Measurements from ENCODE around the gene GMDS. TPM values are rescaled to one million over a fixed set of nuclear protein-coding genes. Genes with fewer than 3 reads are reported as not detected.

Gene GMDS
- total and polyA plus RNA-seq, 2 donors (not counting 1 experiment from before 2014, with no cell fraction given) = 11.5 to 16.4 TPM

DNA sequence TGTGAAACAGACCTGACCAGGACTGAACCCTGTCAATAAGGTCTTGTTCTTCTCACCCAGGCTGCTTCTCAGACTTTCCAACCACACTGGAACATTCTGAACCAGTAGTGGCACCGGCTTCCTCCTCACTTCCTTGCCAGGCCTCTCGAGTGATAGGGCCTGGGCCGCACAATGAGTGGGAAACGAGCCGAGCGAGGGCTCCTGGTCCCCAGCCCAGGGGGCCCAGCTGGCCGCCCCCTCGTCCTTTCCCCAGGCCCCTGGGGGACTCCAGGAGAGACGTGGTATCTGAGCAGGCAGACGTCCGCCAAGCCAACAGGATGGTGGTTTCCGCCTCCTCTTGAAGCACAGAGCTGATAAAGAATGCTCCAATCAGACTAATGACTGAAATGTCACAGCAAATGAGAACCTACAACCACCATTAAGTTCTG is 117.9 kb downstream of the GMDS start:
- Histone ChIP-seq H3K4me3 (ENCODE audit: control extremely low read depth in 1 of 5, extremely low read depth in 1 of 5, insufficient read depth in 1 of 5, low read depth in 2 of 5, low read length in 4 of 5) (peak overlapping the region in 3 of 5 experiments; percentile 15 to 44 (median 41)), H3K4me1 (ENCODE audit: control insufficient read depth in 2 of 2, insufficient read depth in 2 of 2, low read length in 2 of 2) (peaks cover 5 to 13% of the 10 kb centered on the region in 2 donors), H3K27ac (ENCODE audit: low read length in 2 of 2) (peak overlapping the region; percentile 3 to 50), H3K27me3 (replicated peaks in 1 of 4; ENCODE audit: control extremely low read depth in 1 of 4, control insufficient read depth in 3 of 4, insufficient read depth in 4 of 4, low read length in 3 of 4) (no peaks in the 10 kb centered on the region), H3K36me3 (replicated peaks in 1 of 2; ENCODE audit: control extremely low read depth in 1 of 2, control insufficient read depth in 1 of 2, extremely low read depth in 1 of 2, insufficient read depth in 2 of 2, low read length in 1 of 2) (no peaks in the 10 kb centered on the region), H3K9ac (ENCODE audit: low read length) (peak overlapping the region; percentile 53), H2AFZ (ENCODE audit: insufficient read depth, low read depth, low read length, poor library complexity, severe bottlenecking) (peak overlapping the region; percentile 58), H4K20me1 (ENCODE audit: control insufficient read depth, insufficient read depth, low read length, poor library complexity, severe bottlenecking) (no peaks in the 10 kb centered on the region), H3K4me2 (replicated peaks; ENCODE audit: low read depth, low read length, poor library complexity, severe bottlenecking) (peak overlapping the region; percentile 68), H3K79me2 (ENCODE audit: control insufficient read depth, insufficient read depth, low read length) (peaks cover 3% of the 10 kb centered on the region), H3K9me3 (ENCODE audit: control extremely low read depth in 1 of 3, control insufficient read depth in 2 of 3, insufficient read depth in 1 of 3, low read length in 2 of 3) (no peaks in the 10 kb centered on the region)
- Mint-ChIP-seq H3K27me3 (no peaks in the 10 kb centered on the region), H3K4me1 (peaks cover 25% of the 10 kb centered on the region), H3K9me3 (ENCODE audit: insufficient read depth) (no peaks in the 10 kb centered on the region), H3K27ac (peak overlapping the region; percentile 69), H3K4me3 (peak overlapping the region; percentile 75)
- WGBS (ENCODE audit: insufficient coverage) = 12% methylated on average over 12 of the region's 12 CpGs
- ATAC-seq (ENCODE audit: low read depth) (peak; percentile 79), DNase-seq (peak; percentile 50)
- no peak for TF ChIP-seq EZH2 (IDR thresholded peaks at IDR 0.05; ENCODE audit: borderline replicate concordance, insufficient read depth, low read depth, low read length, poor library complexity, severe bottlenecking)
- TF ChIP-seq, protein P1, sequence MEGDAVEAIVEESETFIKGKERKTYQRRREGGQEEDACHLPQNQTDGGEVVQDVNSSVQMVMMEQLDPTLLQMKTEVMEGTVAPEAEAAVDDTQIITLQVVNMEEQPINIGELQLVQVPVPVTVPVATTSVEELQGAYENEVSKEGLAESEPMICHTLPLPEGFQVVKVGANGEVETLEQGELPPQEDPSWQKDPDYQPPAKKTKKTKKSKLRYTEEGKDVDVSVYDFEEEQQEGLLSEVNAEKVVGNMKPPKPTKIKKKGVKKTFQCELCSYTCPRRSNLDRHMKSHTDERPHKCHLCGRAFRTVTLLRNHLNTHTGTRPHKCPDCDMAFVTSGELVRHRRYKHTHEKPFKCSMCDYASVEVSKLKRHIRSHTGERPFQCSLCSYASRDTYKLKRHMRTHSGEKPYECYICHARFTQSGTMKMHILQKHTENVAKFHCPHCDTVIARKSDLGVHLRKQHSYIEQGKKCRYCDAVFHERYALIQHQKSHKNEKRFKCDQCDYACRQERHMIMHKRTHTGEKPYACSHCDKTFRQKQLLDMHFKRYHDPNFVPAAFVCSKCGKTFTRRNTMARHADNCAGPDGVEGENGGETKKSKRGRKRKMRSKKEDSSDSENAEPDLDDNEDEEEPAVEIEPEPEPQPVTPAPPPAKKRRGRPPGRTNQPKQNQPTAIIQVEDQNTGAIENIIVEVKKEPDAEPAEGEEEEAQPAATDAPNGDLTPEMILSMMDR (IDR thresholded peaks at IDR 0.05) = no peak
- ChIA-PET POLR2A (no interaction called here), CTCF (no interaction called here)
- intact Hi-C loops (cut with micrococcal nuclease) = no loop called here

DNA sequence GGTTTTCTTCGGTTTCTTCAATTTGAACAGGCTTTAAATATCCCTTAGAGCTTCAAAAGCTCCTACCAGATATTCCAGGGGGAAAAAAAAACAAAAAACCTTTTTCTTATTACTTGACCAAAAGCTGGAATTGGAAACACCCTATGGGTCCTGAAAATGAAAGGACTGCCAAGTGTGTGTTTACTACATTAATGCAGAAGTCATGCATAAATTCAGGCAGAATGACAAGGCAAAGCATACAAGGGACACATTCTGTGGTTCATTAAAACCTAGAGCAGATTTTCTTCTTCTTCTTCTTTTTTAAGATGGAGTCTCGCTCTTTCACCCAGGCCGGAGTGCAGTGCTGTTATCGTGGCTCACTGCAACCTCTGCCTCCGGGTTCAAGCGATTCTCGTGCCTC is 119.1 kb downstream of the GMDS start:
- peaks cover 5 to 13% of the 10 kb centered on the region in 2 donors for H3K4me1 ChIP-seq (ENCODE audit: control insufficient read depth in 2 of 2, insufficient read depth in 2 of 2, low read length in 2 of 2)
- Mint-ChIP-seq H3K4me3 (no peak overlapping the region), H3K27me3 (no peaks in the 10 kb centered on the region), H3K4me1 (peaks cover 25% of the 10 kb centered on the region), H3K27ac (no peak overlapping the region), H3K9me3 (ENCODE audit: insufficient read depth) (no peaks in the 10 kb centered on the region)
- no peak overlapping the region for H3K27ac ChIP-seq (ENCODE audit: low read length in 2 of 2)
- no peak for TF ChIP-seq EZH2 (IDR thresholded peaks at IDR 0.05; ENCODE audit: borderline replicate concordance, insufficient read depth, low read depth, low read length, poor library complexity, severe bottlenecking)
- TF ChIP-seq, protein P1 (IDR thresholded peaks at IDR 0.05) = no peak
- no peaks in the 10 kb centered on the region for H3K9me3 ChIP-seq (ENCODE audit: control extremely low read depth in 1 of 3, control insufficient read depth in 2 of 3, insufficient read depth in 1 of 3, low read length in 2 of 3)
- DNase-seq = no peak
- no peaks in the 10 kb centered on the region for H4K20me1 ChIP-seq (ENCODE audit: control insufficient read depth, insufficient read depth, low read length, poor library complexity, severe bottlenecking)
- H3K36me3 ChIP-seq (replicated peaks in 1 of 2; ENCODE audit: control extremely low read depth in 1 of 2, control insufficient read depth in 1 of 2, extremely low read depth in 1 of 2, insufficient read depth in 2 of 2, low read length in 1 of 2) = no peaks in the 10 kb centered on the region
- ChIA-PET POLR2A (no interaction called here), CTCF (interaction anchor here (0.6 to 0.9 kb wide), 3 partner anchors 11 to 322 kb away, joined by 3 to 4 read pairs (median 3); no protein-coding TSS in a partner anchor)
- H3K9ac ChIP-seq (ENCODE audit: low read length) = no peak overlapping the region
- H3K4me2 ChIP-seq (replicated peaks; ENCODE audit: low read depth, low read length, poor library complexity, severe bottlenecking) = no peak overlapping the region
- H3K27me3 ChIP-seq (replicated peaks in 1 of 4; ENCODE audit: control extremely low read depth in 1 of 4, control insufficient read depth in 3 of 4, insufficient read depth in 4 of 4, low read length in 3 of 4) = no peaks in the 10 kb centered on the region
- H2AFZ ChIP-seq (ENCODE audit: insufficient read depth, low read depth, low read length, poor library complexity, severe bottlenecking) = no peak overlapping the region
- no peak overlapping the region for H3K4me3 ChIP-seq (ENCODE audit: control extremely low read depth in 1 of 5, extremely low read depth in 1 of 5, insufficient read depth in 1 of 5, low read depth in 2 of 5, low read length in 4 of 5)
- 72% methylated on average over 7 of the region's 7 CpGs for WGBS (ENCODE audit: insufficient coverage)
- H3K79me2 ChIP-seq (ENCODE audit: control insufficient read depth, insufficient read depth, low read length) = peaks cover 3% of the 10 kb centered on the region
- intact Hi-C loops (cut with micrococcal nuclease) = no loop called here
- ATAC-seq (ENCODE audit: low read depth) = no peak
